ENCODE results near the gene SPINT2.

The SPINT2 gene

DNA sequence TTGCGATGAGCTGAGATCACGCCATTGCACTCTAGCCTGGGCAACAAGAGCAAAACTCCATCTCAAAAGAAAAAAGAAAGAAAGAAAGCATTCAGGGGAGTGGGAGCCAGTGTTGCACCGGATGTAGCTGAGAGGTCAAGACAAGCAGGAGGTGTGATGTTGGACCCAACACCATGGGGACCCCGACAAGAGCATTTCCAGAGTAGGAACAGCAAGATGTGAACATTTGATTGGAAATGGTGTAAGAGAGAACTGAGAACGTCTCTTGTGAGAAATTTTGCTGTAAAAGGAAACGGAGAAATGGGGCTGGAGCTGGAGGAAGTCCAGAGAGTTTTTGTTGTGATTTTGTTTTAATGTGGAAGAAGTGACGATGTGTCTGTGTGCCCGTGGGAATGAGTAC is 24.6 kb upstream of the SPINT2 start:
- in situ Hi-C loops (cut with HindIII; ENCODE audit: low sequenced_read_pairs): no loop called here
- TF ChIP-seq, protein P1, sequence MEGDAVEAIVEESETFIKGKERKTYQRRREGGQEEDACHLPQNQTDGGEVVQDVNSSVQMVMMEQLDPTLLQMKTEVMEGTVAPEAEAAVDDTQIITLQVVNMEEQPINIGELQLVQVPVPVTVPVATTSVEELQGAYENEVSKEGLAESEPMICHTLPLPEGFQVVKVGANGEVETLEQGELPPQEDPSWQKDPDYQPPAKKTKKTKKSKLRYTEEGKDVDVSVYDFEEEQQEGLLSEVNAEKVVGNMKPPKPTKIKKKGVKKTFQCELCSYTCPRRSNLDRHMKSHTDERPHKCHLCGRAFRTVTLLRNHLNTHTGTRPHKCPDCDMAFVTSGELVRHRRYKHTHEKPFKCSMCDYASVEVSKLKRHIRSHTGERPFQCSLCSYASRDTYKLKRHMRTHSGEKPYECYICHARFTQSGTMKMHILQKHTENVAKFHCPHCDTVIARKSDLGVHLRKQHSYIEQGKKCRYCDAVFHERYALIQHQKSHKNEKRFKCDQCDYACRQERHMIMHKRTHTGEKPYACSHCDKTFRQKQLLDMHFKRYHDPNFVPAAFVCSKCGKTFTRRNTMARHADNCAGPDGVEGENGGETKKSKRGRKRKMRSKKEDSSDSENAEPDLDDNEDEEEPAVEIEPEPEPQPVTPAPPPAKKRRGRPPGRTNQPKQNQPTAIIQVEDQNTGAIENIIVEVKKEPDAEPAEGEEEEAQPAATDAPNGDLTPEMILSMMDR (IDR thresholded peaks at IDR 0.05; ENCODE audit: low read depth, low read length, missing control alignments): no peak
- DNase-seq (ENCODE audit: low read depth): no peak
- H3K4me3 ChIP-seq (ENCODE audit: low read depth, low read length): no peak overlapping the region

DNA sequence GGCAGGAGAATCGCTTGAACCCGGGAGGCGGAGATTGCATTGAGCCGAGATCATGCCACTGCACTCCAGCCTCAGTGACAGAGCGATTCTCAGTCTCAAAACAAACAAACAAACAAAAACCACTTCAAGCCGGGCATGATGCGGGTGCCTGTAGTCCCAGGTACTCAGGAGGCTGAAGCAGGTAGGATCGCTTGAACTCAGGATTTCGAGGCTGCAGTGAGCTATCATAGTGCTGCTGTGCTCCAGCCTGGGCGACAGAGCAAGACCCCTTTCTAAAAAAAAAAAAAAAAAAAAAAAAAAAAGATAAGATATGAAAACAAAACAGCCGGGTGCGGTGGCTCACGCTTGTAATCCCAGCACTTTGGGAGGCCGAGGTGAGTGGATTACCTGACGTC is 21.1 kb upstream of the SPINT2 start:
- TF ChIP-seq, protein P1 (IDR thresholded peaks at IDR 0.05; ENCODE audit: low read depth, low read length, missing control alignments): no peak
- H3K4me3 ChIP-seq (ENCODE audit: low read depth, low read length): no peak overlapping the region
- in situ Hi-C loops (cut with HindIII; ENCODE audit: low sequenced_read_pairs): no loop called here
- no peak for DNase-seq (ENCODE audit: low read depth)

DNA sequence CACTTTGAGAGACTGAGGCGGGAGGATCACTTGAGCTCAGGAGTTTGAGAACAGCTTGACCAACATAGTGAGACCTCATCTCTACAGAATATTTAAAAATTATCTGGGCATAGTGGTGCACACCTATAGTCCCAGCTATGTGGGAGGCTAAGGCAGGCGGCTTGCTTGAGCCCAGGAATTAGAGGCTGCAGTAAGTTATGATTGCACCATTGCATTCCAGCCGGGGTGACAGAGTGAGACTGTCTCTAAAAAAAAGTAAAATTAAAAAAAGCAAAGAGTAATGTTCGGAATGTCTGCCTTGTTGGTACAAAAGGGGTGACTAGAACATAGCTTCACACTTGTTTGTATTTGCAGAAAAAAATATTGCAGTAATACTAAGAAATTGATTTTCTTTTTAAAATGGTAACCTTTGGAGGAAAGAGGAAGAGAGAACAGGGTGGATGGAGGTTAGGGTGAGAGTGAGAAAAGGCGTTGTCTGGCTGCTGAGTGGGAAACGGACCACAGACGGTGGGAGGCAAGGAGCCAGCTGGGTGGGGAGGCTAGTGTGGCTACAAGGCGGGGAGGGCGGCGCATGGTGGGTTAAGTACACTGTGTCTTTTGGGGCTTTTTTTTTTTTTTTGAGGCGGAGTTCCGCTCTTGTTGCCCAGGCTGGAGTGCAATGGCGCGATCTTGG is 18.4 kb upstream of the SPINT2 start:
- in situ Hi-C loops (cut with HindIII; ENCODE audit: low sequenced_read_pairs): no loop called here
- H3K4me3 ChIP-seq (ENCODE audit: low read depth, low read length): no peak overlapping the region
- TF ChIP-seq, protein P1 (IDR thresholded peaks at IDR 0.05; ENCODE audit: low read depth, low read length, missing control alignments): no peak
- no peak for DNase-seq (ENCODE audit: low read depth)

DNA sequence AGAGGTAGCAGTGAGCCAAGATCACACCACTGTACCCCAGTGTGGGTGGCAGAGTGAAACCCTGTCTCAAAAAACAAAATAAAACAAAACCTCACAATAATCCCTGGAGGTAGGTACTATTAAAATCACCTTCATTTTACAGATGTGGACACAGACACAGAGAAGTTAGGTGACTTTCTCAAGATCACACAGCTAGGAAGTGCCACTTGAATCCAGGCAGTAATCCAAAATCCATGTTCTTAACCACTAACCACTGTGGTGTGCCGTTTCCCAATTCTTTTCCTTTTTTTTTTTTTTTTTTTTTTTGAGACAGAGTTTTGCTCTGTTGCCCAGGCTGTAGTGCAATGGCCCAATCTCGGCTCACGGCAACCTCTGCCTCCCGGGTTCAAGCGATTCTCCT is 17.2 kb upstream of the SPINT2 start:
- TF ChIP-seq, protein P1 (IDR thresholded peaks at IDR 0.05; ENCODE audit: low read depth, low read length, missing control alignments): no peak
- H3K4me3 ChIP-seq (ENCODE audit: low read depth, low read length): no peak overlapping the region
- in situ Hi-C loops (cut with HindIII; ENCODE audit: low sequenced_read_pairs): no loop called here
- no peak for DNase-seq (ENCODE audit: low read depth)

DNA sequence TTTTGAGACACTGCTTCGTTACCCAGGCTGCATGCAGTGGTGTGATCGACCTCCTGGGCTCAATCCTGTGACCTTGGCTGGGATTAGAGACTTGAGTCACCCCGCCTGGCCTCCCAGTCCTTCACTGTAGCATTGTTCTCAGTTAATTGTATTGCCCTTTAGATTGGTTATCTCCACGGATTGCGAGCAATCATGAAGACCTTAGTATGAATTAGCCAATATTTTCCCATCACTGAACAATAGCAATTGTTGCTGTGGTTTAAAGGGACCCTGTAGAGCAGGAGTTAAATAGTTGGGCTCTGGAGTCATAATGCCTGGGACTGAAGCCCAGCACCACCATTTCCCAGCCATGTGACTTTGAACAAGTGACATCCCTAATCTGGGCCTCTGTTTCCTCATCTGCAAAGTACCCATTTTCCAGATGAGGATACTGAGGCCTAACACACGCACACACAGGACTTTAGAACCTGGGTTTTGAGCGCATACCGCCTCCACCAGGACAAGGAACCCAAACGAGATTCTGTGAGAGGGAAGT is 16.6 kb upstream of the SPINT2 start:
- DNase-seq (ENCODE audit: low read depth): no peak
- in situ Hi-C loops (cut with HindIII; ENCODE audit: low sequenced_read_pairs): no loop called here
- no peak overlapping the region for H3K4me3 ChIP-seq (ENCODE audit: low read depth, low read length)
- TF ChIP-seq, protein P1 (IDR thresholded peaks at IDR 0.05; ENCODE audit: low read depth, low read length, missing control alignments): no peak

DNA sequence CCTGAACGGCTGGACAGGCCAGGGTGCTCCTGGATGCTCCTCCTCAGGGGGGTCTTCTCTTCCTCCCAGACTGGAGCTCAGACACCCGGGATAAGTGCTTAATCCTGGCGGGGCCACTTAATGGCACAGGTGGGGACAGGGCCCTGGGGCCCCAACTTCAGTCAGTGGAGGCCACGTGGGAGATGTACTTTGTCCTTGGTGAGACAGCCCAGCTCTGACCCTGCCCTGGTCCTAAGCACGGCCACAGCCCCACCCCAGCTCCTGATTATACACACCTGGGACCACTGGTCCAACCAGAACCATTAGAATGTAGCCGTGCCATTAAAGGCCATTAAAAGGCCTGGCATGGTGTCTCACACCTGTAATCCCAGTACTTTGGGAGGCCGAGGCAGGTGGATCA is 16.0 kb upstream of the SPINT2 start:
- H3K4me3 ChIP-seq (ENCODE audit: low read depth, low read length): no peak overlapping the region
- DNase-seq (ENCODE audit: low read depth): no peak
- in situ Hi-C loops (cut with HindIII; ENCODE audit: low sequenced_read_pairs): no loop called here
- TF ChIP-seq, protein P1 (IDR thresholded peaks at IDR 0.05; ENCODE audit: low read depth, low read length, missing control alignments): no peak
